MM.1S (cell line): ENCODE measurements around the gene CELF2.

Experiments used
- EZH2 ChIP-seq: fragments of 300-600 bp; sonication (generic); optimal IDR thresholded peaks from 2 replicates; pipeline ENCODE3; 2017; ENCODE audit warnings: low read depth, mild to moderate bottlenecking, antibody characterized with exemption, low read length, mixed read lengths
- EZH2phosphoT487 ChIP-seq: fragments of 300-600 bp; sonication (generic); IDR thresholded peaks from 2 replicates; pipeline ENCODE4 v1.6.1; 2018; ENCODE audit warnings: antibody characterized with exemption, low read length
- TF ChIP-seq, protein P1 (sequence below): fragments of 300-600 bp; sonication (generic); IDR thresholded peaks from 2 replicates; pipeline ENCODE4 v1.5.1; 2016; ENCODE audit warnings: antibody characterized with exemption, low read length, mixed read lengths

DNA sequence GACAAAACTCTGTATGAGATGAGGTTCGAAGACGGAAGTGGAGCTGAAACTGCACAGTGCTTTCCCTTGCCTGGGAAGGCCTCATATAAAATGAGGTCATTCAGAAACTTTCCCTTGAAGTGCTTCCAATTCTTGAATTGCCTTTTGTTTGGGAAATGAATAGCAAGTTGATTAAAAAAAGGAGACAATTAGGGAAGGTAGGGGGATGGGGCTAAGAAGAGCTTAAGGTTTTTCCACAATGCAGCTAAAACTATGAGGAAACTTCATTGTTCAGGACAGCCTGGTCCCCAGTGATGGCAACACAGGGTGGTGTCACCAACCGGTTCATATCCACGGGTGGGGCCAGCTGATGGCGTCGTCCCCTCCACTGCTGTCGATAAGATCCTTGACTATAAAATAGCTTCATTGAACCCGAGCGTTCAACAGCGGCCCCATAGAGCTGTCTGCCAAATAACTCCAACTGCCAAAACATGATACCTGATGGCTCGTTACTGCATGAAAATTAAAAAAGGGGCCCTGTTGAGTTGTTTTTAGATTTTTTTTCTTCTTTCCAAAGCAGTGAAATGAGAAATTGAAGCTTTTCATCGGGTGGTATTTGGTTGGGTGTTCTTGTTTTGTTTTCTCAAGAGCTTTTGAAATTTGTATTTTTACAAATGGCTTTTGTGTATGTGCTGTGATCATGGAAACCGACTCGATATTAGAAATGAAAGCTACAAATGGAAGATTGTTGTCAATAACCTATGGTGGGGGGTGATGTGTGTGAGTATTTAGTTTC is 2.8 kb upstream of the CELF2 start:
- TF ChIP-seq, protein P1, sequence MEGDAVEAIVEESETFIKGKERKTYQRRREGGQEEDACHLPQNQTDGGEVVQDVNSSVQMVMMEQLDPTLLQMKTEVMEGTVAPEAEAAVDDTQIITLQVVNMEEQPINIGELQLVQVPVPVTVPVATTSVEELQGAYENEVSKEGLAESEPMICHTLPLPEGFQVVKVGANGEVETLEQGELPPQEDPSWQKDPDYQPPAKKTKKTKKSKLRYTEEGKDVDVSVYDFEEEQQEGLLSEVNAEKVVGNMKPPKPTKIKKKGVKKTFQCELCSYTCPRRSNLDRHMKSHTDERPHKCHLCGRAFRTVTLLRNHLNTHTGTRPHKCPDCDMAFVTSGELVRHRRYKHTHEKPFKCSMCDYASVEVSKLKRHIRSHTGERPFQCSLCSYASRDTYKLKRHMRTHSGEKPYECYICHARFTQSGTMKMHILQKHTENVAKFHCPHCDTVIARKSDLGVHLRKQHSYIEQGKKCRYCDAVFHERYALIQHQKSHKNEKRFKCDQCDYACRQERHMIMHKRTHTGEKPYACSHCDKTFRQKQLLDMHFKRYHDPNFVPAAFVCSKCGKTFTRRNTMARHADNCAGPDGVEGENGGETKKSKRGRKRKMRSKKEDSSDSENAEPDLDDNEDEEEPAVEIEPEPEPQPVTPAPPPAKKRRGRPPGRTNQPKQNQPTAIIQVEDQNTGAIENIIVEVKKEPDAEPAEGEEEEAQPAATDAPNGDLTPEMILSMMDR = no peak
- TF ChIP-seq EZH2 = no peak
- no peak for TF ChIP-seq EZH2phosphoT487
